RWPE2 (cell line): ENCODE data around the gene SHH.

ENCODE experiments used
- ATAC-seq: fragments of 200-7000 bp; cut with Tn5 transposase; 3 replicates; pipeline ENCODE4 v1.9.1; 2021; ENCODE audit warnings: low read depth
- DNase-seq: peaks from one replicate; pipeline ENCODE4 v3.0.0-alpha.2; 2020; ENCODE audit warnings: low spot score
- H3K27ac ChIP-seq: fragments of 450-650 bp; 2 replicates; pipeline ENCODE4 v1.5.1; 2017; ENCODE audit warnings: mild to moderate bottlenecking; ENCODE audit not compliant: poor library complexity, severe bottlenecking
- H3K27me3 ChIP-seq: fragments of 250-450 bp; sonication (Bioruptor Pico); 2 replicates; pipeline ENCODE4 v1.5.1; 2021; ENCODE audit warnings: mild to moderate bottlenecking, moderate library complexity; ENCODE audit not compliant: insufficient read depth, poor library complexity, severe bottlenecking
- H3K36me3 ChIP-seq: fragments of 250-450 bp; sonication (Bioruptor Pico); 2 replicates; pipeline ENCODE4 v1.5.1; 2020; ENCODE audit warnings: low read depth, mild to moderate bottlenecking, moderate library complexity
- H3K4me1 ChIP-seq: fragments of 250-450 bp; sonication (Bioruptor Pico); 2 replicates; pipeline ENCODE4 v1.5.1; 2021; ENCODE audit warnings: mild to moderate bottlenecking, moderate library complexity; ENCODE audit not compliant: insufficient read depth, poor library complexity, severe bottlenecking
- H3K4me3 ChIP-seq: fragments of 250-450 bp; sonication (Bioruptor Pico); 2 replicates; pipeline ENCODE4 v1.5.1; 2021; ENCODE audit warnings: mild to moderate bottlenecking, moderate library complexity; ENCODE audit not compliant: severe bottlenecking
- H3K9me3 ChIP-seq: fragments of 250-450 bp; sonication (Bioruptor Pico); 2 replicates; pipeline ENCODE4 v1.5.1; 2021; ENCODE audit warnings: mild to moderate bottlenecking, moderate library complexity; ENCODE audit not compliant: severe bottlenecking
- TF ChIP-seq, protein P1 (sequence below): fragments of 450-650 bp; IDR thresholded peaks from one replicate; pipeline ENCODE4 v1.5.1; 2017; ENCODE audit warnings: mild to moderate bottlenecking, moderate library complexity; ENCODE audit not compliant: poor library complexity, severe bottlenecking

Gene SHH

DNA sequence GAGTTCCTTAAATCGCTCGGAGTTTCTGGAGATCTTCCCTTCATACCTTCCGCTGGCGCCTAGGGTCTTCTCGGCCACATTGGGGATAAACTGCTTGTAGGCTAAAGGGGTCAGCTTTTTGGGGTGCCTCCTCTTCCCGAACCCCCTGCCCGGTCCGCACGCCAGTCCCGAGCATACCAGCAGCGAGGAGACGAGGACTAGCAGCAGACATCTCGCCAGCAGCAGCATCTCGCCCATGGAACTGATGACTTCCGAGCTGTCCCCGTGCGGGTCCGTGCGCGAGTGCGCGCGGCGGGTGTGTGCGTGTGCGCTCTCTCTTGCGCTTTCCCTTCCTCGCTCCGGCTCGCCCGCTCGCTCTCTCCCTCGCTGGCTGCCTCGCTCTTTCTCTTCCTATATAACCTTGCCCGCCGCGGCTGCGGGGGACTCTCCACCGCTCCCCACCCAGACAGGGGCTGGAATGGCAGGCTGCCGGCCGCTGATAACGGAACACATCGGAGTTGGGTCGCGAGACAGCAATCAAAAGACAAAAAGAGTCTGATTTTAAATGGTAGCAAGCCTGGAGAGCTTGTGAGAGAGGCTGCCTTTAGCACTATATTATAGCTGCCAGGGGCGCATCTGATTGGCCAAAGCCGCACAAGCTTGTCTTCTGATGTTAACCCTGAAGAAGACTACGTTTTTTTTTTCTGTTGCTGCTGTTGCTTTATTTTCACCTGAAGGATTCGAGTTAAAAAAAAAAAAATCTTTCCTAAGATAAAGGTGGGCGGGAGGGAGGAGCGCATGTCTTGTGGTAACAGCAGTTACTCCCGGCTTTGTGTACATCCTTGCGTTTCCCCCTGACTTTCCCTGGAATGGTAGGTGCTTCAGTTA, at the start of gene SHH:
Gene SHH (minus strand): TSS at position 569 of the 867 bp plus-strand sequence. CDS start 341 bp downstream, at position 228.
- no peak within 1 kb of the TSS for H3K27ac ChIP-seq
- peaks cover 65% of the 10 kb centered on the region for H3K27me3 ChIP-seq
- no peaks in the 10 kb centered on the region for H3K36me3 ChIP-seq
- TF ChIP-seq, protein P1, sequence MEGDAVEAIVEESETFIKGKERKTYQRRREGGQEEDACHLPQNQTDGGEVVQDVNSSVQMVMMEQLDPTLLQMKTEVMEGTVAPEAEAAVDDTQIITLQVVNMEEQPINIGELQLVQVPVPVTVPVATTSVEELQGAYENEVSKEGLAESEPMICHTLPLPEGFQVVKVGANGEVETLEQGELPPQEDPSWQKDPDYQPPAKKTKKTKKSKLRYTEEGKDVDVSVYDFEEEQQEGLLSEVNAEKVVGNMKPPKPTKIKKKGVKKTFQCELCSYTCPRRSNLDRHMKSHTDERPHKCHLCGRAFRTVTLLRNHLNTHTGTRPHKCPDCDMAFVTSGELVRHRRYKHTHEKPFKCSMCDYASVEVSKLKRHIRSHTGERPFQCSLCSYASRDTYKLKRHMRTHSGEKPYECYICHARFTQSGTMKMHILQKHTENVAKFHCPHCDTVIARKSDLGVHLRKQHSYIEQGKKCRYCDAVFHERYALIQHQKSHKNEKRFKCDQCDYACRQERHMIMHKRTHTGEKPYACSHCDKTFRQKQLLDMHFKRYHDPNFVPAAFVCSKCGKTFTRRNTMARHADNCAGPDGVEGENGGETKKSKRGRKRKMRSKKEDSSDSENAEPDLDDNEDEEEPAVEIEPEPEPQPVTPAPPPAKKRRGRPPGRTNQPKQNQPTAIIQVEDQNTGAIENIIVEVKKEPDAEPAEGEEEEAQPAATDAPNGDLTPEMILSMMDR = no peak
- no peaks in the 10 kb centered on the region for H3K4me1 ChIP-seq
- ATAC-seq = 0 out of 3 replicates have a peak, but pooled peaks have one; percentile 19
- no peaks in the 10 kb centered on the region for H3K9me3 ChIP-seq
- H3K4me3 ChIP-seq = peak within 1 kb of the TSS; percentile 14
- no peak for DNase-seq

DNA sequence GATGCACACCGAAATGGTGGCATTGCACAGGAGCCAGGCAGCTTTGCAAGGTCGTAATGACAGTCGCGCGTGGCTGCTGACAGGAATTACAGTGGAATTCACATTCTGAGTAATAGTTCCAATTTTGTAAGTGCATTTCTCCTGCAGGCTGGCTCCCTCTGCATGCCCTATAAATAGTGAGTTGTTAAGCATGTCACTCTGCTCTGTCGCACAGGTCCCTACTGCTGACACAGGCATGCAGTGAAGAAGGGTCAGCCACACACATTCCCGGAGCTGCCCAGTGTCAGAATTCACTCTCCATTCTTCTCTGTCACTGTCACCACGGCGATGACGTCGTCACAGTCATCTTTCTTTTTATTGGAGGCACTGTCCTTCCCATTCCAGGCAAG, 49.2 kb upstream of the SHH start:
- no peak overlapping the region for H3K4me3 ChIP-seq
- ATAC-seq (peak; percentile 6; the same call in 2 of the 3 replicates), DNase-seq (no peak)
- H3K4me1 ChIP-seq = peaks cover 32% of the 10 kb centered on the region
- peak overlapping the region; percentile 60 for H3K27ac ChIP-seq
- H3K9me3 ChIP-seq = no peaks in the 10 kb centered on the region
- TF ChIP-seq, protein P1 = no peak
- no peaks in the 10 kb centered on the region for H3K27me3 ChIP-seq
- no peaks in the 10 kb centered on the region for H3K36me3 ChIP-seq

DNA sequence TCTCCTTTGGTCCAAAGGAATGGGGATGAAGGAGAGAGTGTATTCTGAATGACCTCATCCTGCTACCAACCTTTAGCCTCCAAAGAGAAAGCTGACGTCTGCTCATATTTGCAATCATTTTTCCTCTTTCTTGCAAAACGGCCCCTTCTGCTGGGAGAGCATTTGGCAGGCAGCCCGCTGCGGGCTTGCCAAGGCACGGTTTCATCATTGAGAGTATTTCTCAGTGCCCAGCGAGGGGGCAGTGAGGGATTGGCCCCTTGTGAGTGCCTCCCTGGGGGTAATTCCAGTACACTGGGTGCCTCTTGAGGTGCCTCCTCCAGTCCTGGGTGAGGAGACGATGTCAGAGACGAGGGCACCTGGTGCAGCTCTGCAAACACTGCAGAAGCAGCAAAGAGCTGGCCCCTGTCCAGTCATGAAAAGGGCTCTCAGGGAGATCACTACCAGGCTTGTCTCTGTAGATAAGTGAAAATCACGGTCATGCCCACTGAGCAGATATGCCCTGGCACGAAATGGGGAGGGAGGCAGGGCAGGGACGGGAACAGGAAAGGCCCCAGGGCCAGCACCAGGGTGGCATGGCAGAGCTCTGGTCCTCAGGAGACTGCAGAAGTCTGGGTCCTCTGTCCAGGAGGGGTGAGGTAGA, 48.7 kb upstream of the SHH start:
- no peak overlapping the region for H3K4me3 ChIP-seq
- ATAC-seq (peak; percentile 82), DNase-seq (peak; percentile 87)
- H3K27ac ChIP-seq = peak overlapping the region; percentile 60
- H3K36me3 ChIP-seq = no peaks in the 10 kb centered on the region
- H3K27me3 ChIP-seq = no peaks in the 10 kb centered on the region
- TF ChIP-seq, protein P1 = no peak
- peaks cover 32% of the 10 kb centered on the region for H3K4me1 ChIP-seq
- H3K9me3 ChIP-seq = no peaks in the 10 kb centered on the region

DNA sequence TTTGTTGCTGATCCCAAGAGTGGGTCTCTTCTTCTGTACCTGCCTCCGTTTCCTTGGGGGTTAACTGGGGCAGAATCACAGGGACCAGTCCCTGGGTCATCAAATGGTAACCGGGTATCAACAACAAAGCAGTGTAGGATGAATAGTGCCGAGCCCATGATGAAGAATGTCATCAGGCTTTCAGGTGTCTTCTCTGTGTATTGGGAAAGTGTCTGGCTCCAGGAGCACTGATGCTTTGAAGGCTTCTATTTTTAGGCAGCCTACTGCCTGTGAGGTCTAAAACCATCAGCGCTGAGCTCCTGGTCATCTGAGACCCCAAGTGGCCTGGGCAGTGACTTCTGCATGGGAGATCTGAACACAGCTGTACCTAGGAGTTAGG, 48.2 kb upstream of the SHH start:
- H3K36me3 ChIP-seq = no peaks in the 10 kb centered on the region
- DNase-seq (no peak), ATAC-seq (no peak)
- H3K4me3 ChIP-seq = no peak overlapping the region
- H3K4me1 ChIP-seq = peaks cover 32% of the 10 kb centered on the region
- H3K9me3 ChIP-seq = no peaks in the 10 kb centered on the region
- H3K27ac ChIP-seq = peak overlapping the region; percentile 60
- TF ChIP-seq, protein P1 = no peak
- H3K27me3 ChIP-seq = no peaks in the 10 kb centered on the region
